ENCODE measurements around the gene PIGN.

Gene PIGN

GRCh38 chr18:62061821-62062478 is 124.9 kb downstream of the PIGN start:
- no peak overlapping the region for H3K4me3 ChIP-seq (ENCODE audit: low read depth, low read length)
- DNase-seq (ENCODE audit: low read depth): no peak
- no peak for TF ChIP-seq CTCF (IDR thresholded peaks at IDR 0.05; ENCODE audit: control insufficient read depth, extremely low read depth, insufficient read depth)

- no peak for DNase-seq (ENCODE audit: low read depth)
- no peak overlapping the region for H3K4me3 ChIP-seq (ENCODE audit: low read depth, low read length)
- no peak for TF ChIP-seq CTCF (IDR thresholded peaks at IDR 0.05; ENCODE audit: control insufficient read depth, extremely low read depth, insufficient read depth)
Measured at GRCh38 chr18:62060820-62061219, 126.0 kb downstream of the PIGN start.

- H3K4me3 ChIP-seq (ENCODE audit: low read depth, low read length): no peak overlapping the region
- DNase-seq (ENCODE audit: low read depth): no peak
- TF ChIP-seq CTCF (IDR thresholded peaks at IDR 0.05; ENCODE audit: control insufficient read depth, extremely low read depth, insufficient read depth): no peak
Measured at GRCh38 chr18:62054929-62055498, 131.8 kb downstream of the PIGN start.

GRCh38 chr18:62048279-62048678 is 138.6 kb downstream of the PIGN start:
- no peak for TF ChIP-seq CTCF (IDR thresholded peaks at IDR 0.05; ENCODE audit: control insufficient read depth, extremely low read depth, insufficient read depth)
- DNase-seq (ENCODE audit: low read depth): no peak
- no peak overlapping the region for H3K4me3 ChIP-seq (ENCODE audit: low read depth, low read length)

GRCh38 chr18:62045316-62045715 is 141.5 kb downstream of the PIGN start:
- H3K4me3 ChIP-seq (ENCODE audit: low read depth, low read length): no peak overlapping the region
- DNase-seq (ENCODE audit: low read depth): no peak
- TF ChIP-seq CTCF (IDR thresholded peaks at IDR 0.05; ENCODE audit: control insufficient read depth, extremely low read depth, insufficient read depth): no peak

GRCh38 chr18:62044490-62045000 is 142.3 kb downstream of the PIGN start:
- no peak for TF ChIP-seq CTCF (IDR thresholded peaks at IDR 0.05; ENCODE audit: control insufficient read depth, extremely low read depth, insufficient read depth)
- DNase-seq (ENCODE audit: low read depth): no peak
- H3K4me3 ChIP-seq (ENCODE audit: low read depth, low read length): no peak overlapping the region
